Pancreas (tissue), 10 donors: Measurements from ENCODE around the gene SLC7A8. TPM values are rescaled to one million over a fixed set of nuclear protein-coding genes. Genes with fewer than 3 reads are reported as not detected.

Experiments used
- ATAC-seq, 4 donors: fragments of 200-7000 bp; cut with Tn5 transposase; one replicate each; pipeline versions ENCODE4 v1.8.0 to v1.9.1; 2020; ENCODE audit warnings: mild to moderate bottlenecking in 4 of 4, moderate library complexity in 4 of 4
- DNase-seq, 6 donors: peaks; one replicate each; pipeline ENCODE4 v3.0.0-alpha.2; 2020
- FAIRE-seq: peaks from 2 replicates; lab custom pipeline; 2012; peaks lifted over from hg19 to GRCh38; lab: Jason Lieb, UNC
- H3K27ac ChIP-seq, 4 donors: fragments of 200-600 bp; sonication (generic); 1 replicate in 3 of 4; 2 replicates in 1 of 4; pipeline versions ENCODE4 v1.5.0 to v1.8.0; 2020
- H3K27me3 ChIP-seq, 4 donors: fragments of 200-600 bp; one replicate each; pipeline ENCODE4 v1.8.0; 2021
- H3K36me3 ChIP-seq, 3 donors: fragments of 200-600 bp; sonication (generic) in 1 of 3; one replicate each; pipeline versions ENCODE4 v1.5.0 to v1.8.0; 2020 to 2021
- H3K4me1 ChIP-seq, 3 donors: fragments of 200-600 bp; one replicate each; pipeline ENCODE4 v1.8.0; 2021
- H3K4me3 ChIP-seq, 4 donors: fragments of 200-600 bp; sonication (generic) in 2 of 4; one replicate each; pipeline versions ENCODE4 v1.5.0 to v1.8.0; 2020 to 2021
- H3K9me3 ChIP-seq, 4 donors: fragments of 200-600 bp; one replicate each; pipeline ENCODE4 v1.8.0; 2021
- CTCF ChIP-seq, 4 donors: fragments of 200-600 bp; sonication (generic) in 3 of 4; IDR thresholded peaks; one replicate each; pipeline versions ENCODE4 v1.5.0 to v1.8.0; 2021; ENCODE audit warnings: antibody characterized with exemption in 4 of 4
- WGBS, 2 donors: extraction: QIAGEN DNeasy Blood & Tissue Kit; methylation state at CpG; one replicate each; pipeline ENCODE4 v1.1.7; 2013; 5-methylcytosine and 5-hydroxymethylcytosine counted together
- intact Hi-C, 3 donors: fragments of 100-400 bp; cut with DNase I; formaldehyde crosslinking; loops; one replicate each; pipeline versions ENCODE4 v1.11.1 to v1.14.2; 2022
- polyA plus RNA-seq, 2 donors: library from polyadenylated mRNA; stranded (reverse); fragments of 200-250 nt; gene quantifications; one replicate each; pipeline ENCODE4 v1.2.3, GENCODE V29; 2013
- total RNA-seq, 6 donors: library from RNA; stranded (reverse); fragmentation: NEBNext Ultra II Directional in 4 of 6; extraction: Animal tissue kit (Norgen Biotek cat#: 25700) in 4 of 6; gene quantifications; one replicate each; pipeline versions ENCODE4 v1.2.1 to v1.2.4, GENCODE V29; 2021 to 2023
- donor health status: healthy with polysubstance abuse.
- donor health status: DM: no; HTN: no; CAD: no; lungs with moderate emphysema.
- donor health status: DM: no; HTN: no; CAD: no.
- donor health status: control.
- donor health status: control.
- donor health status: Bipolar disorder and iron deficiency.
- donor health status: DM: yes; HTN: yes; CAD: no.
- donor health status: DM: no; HTN: no; CAD: no.
- donor health status: DM: no; HTN: no; CAD: no.
- donor health status: DM: yes; HTN: yes; CAD: no.

The SLC7A8 gene
- total and polyA plus RNA-seq, 8 donors = 11.5 to 70.8 (median 30.5) TPM

- no peaks in the 10 kb centered on the region for H3K9me3 ChIP-seq
- H3K27me3 ChIP-seq = no peaks in the 10 kb centered on the region
- H3K4me3 ChIP-seq = no peak overlapping the region
- no peak for ATAC-seq
- TF ChIP-seq CTCF (IDR thresholded peaks at IDR 0.05) = no peak
- no peak for FAIRE-seq
- peak in 1 of 6 donors; percentile 13 for DNase-seq
- H3K27ac ChIP-seq = no peak overlapping the region
- no peaks in the 10 kb centered on the region for H3K36me3 ChIP-seq
- 92 to 95% methylated on average over 5 of the region's 5 CpGs for WGBS, 2 donors
- H3K4me1 ChIP-seq = no peaks in the 10 kb centered on the region
- intact Hi-C loops = no loop called here
These were observed 52.0 kb downstream of the SLC7A8 start for GRCh38 chr14:23131482-23131881.

DNA sequence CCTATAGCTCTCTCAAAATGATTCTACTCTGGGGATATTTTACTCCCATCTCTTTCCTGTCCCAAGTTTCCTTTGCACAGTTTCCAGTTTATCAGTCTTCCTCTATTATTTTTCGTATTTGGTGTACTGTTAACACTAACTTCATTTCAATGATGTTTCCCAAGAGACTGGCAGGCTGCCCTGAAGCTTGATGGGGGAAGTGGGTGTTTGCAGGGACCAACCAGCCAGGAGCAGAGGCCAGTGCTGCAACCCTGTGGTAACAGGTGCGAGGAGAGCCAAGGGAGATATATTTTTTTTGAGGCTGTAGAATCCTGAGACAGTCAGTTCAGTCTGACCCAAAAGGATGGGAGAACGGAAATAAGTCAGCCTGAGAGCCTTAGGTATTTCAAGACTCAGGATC, 52.6 kb downstream of the SLC7A8 start:
- Histone ChIP-seq H3K36me3 (no peaks in the 10 kb centered on the region), H3K4me1 (no peaks in the 10 kb centered on the region), H3K27me3 (no peaks in the 10 kb centered on the region), H3K27ac (no peak overlapping the region), H3K4me3 (no peak overlapping the region), H3K9me3 (no peaks in the 10 kb centered on the region)
- ATAC-seq (no peak), DNase-seq (peak in 1 of 6 donors; percentile 12), FAIRE-seq (no peak)
- WGBS, 2 donors = 72 to 78% methylated on average over 3 of the region's 3 CpGs
- intact Hi-C loops = no loop called here
- TF ChIP-seq CTCF (IDR thresholded peaks at IDR 0.05) = no peak

DNA sequence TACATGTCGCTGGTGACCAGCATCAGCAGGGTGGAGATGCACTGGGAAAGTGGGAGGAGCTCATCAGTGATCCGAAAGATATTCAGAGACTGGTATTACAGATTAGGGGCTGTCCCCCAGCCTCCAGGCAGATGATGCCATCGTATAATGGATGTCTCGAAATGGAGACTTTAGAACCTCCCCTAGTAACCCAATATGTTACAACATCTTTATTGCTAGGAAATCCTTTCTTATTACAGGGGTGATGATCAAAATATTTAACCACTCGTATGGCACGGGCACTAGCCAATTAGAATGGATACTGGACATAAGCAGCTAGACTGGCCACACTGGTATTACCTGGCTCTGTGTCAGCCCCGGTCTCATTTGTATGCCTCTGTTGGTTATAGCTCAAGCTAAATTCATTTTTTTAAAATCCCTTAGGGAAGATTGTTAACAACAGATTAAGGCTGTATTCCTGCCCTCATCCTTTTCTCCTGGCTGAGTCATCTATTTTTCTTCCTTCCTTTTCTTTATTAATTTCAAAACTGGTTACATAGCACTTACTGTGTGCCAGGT, 53.6 kb downstream of the SLC7A8 start:
- WGBS, 2 donors = 92 to 94% methylated on average over 7 of the region's 7 CpGs
- no peak for DNase-seq
- FAIRE-seq = no peak
- Histone ChIP-seq H3K36me3 (no peaks in the 10 kb centered on the region), H3K27me3 (no peaks in the 10 kb centered on the region), H3K4me3 (no peak overlapping the region), H3K4me1 (no peaks in the 10 kb centered on the region), H3K27ac (no peak overlapping the region), H3K9me3 (no peaks in the 10 kb centered on the region)
- intact Hi-C loops = loop anchor here in 1 of 3 donors (10.0 kb wide), 1 partner anchor 55 kb away; the partner anchor contains the start of gene SLC7A8
- no peak for ATAC-seq
- no peak for TF ChIP-seq CTCF (IDR thresholded peaks at IDR 0.05)

DNA sequence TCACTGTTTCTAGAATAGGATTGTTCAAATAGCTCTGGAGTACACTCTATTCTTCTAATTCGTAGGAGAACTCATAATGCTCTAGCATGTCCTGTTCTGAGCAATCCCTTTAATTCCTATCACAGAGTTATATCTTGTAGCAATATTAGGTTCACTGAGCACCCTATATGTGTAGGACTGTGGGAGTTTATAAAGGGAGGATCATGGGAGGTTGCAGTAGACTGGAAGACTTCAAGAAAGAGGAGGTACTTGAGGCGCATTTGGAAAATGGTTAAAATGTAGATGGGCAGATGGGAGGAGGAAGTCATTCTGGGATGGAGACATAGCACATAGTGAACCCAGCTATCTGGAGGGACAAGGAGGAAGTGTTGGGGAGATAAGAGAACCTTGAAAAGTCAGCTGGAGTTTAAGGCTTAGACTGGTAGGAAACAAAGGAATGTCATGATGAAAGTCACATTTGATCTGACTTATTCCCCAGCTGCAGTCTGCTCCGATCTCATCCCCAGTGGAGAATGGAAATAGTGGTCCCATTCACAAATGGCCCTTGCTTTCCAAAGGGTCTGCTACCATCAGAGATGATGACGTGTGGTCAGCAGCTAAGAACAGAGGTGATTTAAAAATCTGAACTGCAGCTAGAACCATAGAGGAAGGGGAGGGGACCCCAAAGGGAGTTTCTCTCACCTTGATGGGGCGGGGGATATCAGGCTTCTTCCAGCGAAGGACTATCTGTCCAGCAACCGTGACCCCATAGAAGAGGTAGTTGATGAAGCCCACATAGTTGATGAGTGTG, 54.3 kb downstream of the SLC7A8 start:
- Histone ChIP-seq H3K27me3 (no peaks in the 10 kb centered on the region), H3K9me3 (no peaks in the 10 kb centered on the region), H3K4me3 (no peak overlapping the region), H3K36me3 (no peaks in the 10 kb centered on the region), H3K4me1 (no peaks in the 10 kb centered on the region), H3K27ac (no peak overlapping the region)
- whole genome bisulfite sequencing, 2 donors = 92% methylated on average over 7 of the region's 7 CpGs
- no peak for TF ChIP-seq CTCF (IDR thresholded peaks at IDR 0.05)
- DNase-seq = no peak
- intact Hi-C loops = loop anchor here in 1 of 3 donors (10.0 kb wide), 1 partner anchor 56 kb away; the partner anchor contains the start of gene SLC7A8
- FAIRE-seq = no peak
- ATAC-seq = no peak

DNA sequence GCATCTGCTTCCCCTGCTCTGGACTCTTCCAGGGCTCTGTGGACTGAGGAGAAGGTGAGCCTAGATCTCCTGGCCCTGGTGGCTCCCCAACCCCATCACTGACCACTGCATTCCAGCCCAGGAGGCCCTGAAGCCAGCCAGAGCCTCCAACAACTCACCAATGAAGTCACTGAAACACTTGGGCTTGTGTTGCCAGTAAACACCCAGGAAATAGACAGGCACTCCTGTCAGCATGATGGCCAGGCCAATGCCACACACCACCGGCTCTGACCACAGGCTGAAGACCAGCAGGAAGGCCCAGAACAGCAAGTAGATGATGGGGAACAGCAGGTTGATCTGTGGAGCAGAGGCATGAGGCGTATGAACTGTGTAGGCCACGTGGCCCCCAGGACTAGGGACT, 55.6 kb downstream of the SLC7A8 start:
- intact Hi-C loops = loop anchor here in 1 of 3 donors (10.0 kb wide), 1 partner anchor 57 kb away; the partner anchor contains the start of gene SLC7A8
- WGBS, 2 donors = 90 to 93% methylated on average over 3 of the region's 3 CpGs
- Histone ChIP-seq H3K27me3 (no peaks in the 10 kb centered on the region), H3K36me3 (no peaks in the 10 kb centered on the region), H3K27ac (no peak overlapping the region), H3K9me3 (no peaks in the 10 kb centered on the region), H3K4me3 (no peak overlapping the region), H3K4me1 (peaks cover 0 to 7% (median 0%) of the 10 kb centered on the region in 3 donors)
- FAIRE-seq (no peak), DNase-seq (no peak), ATAC-seq (no peak)
- no peak for TF ChIP-seq CTCF (IDR thresholded peaks at IDR 0.05)
